Left lobe of liver (tissue), 2 donors: ENCODE measurements around the gene HDAC1. TPM values are rescaled to one million over a fixed set of nuclear protein-coding genes. Genes with fewer than 3 reads are reported as not detected.
"Not testable (repeated sequence)": the region's sequence is repeated elsewhere in the genome, so short reads cannot be mapped to it uniquely, and the experiment has no call there.

Experiments used
- ATAC-seq: fragments of 200-7000 bp; cut with Tn5 transposase; one replicate; pipeline ENCODE4 v1.9.1; 2020; ENCODE audit warnings: mild to moderate bottlenecking, moderate library complexity
- DNase-seq: peaks from one replicate; pipeline ENCODE4 v3.0.0-alpha.2; 2020; ENCODE audit warnings: low spot score
- total RNA-seq: library from RNA; stranded (reverse); gene quantifications from one replicate; pipeline ENCODE4 v1.2.1, GENCODE V29; 2021
- donor health status: DM: no; HTN: no; CAD: no; lungs with moderate emphysema.
- donor health status: DM: no; HTN: yes; CAD: no.

The HDAC1 gene
- total RNA-seq, 1 donor from 2014 or later = 29.8 TPM

GRCh38 chr1:32273391-32274208 lies 18.3 kb upstream of the HDAC1 start:
- DNase-seq (no peak), ATAC-seq (no peak)

GRCh38 chr1:32274646-32275340 lies 17.1 kb upstream of the HDAC1 start:
- ATAC-seq (no peak), DNase-seq (no peak)

- ATAC-seq (peak; percentile 14), DNase-seq (no peak)
These were observed 16.5 kb upstream of the HDAC1 start for GRCh38 chr1:32275424-32275823.

GRCh38 chr1:32276032-32276782 lies 15.7 kb upstream of the HDAC1 start:
- DNase-seq (no peak), ATAC-seq (no peak)

GRCh38 chr1:32284777-32285176 lies 7.1 kb upstream of the HDAC1 start:
- ATAC-seq, DNase-seq: not testable (repeated sequence)

GRCh38 chr1:32285658-32286057 lies 6.2 kb upstream of the HDAC1 start:
- DNase-seq = no peak
- ATAC-seq = no peak

GRCh38 chr1:32286763-32287162 lies 5.1 kb upstream of the HDAC1 start:
- DNase-seq (no peak), ATAC-seq (no peak)

- no peak for DNase-seq
- no peak for ATAC-seq
These were observed 2.6 kb upstream of the HDAC1 start for GRCh38 chr1:32289256-32289655.

GRCh38 chr1:32291145-32291707 lies 657 bp upstream of the HDAC1 start:
- DNase-seq (no peak), ATAC-seq (no peak)

GRCh38 chr1:32298211-32298610 lies 6.3 kb downstream of the HDAC1 start:
- ATAC-seq, DNase-seq: not testable (repeated sequence)

GRCh38 chr1:32299327-32299726 lies 7.4 kb downstream of the HDAC1 start:
- ATAC-seq (no peak), DNase-seq (no peak)

GRCh38 chr1:32303358-32303757 lies 11.5 kb downstream of the HDAC1 start:
- no peak for DNase-seq
- ATAC-seq = no peak

- no peak for ATAC-seq
- DNase-seq = no peak
These were observed 12.2 kb downstream of the HDAC1 start for GRCh38 chr1:32303997-32304622.

GRCh38 chr1:32305310-32305709 lies 13.4 kb downstream of the HDAC1 start:
- ATAC-seq = no peak
- no peak for DNase-seq

- no peak for ATAC-seq
- DNase-seq = no peak
These were observed 15.4 kb downstream of the HDAC1 start for GRCh38 chr1:32307324-32307723.

GRCh38 chr1:32309960-32310359 lies 18.1 kb downstream of the HDAC1 start:
- ATAC-seq (peak; percentile 96), DNase-seq (peak; percentile 56)

GRCh38 chr1:32311709-32312393 lies 20.0 kb downstream of the HDAC1 start:
- DNase-seq (no peak), ATAC-seq (no peak)

GRCh38 chr1:32316903-32317277 lies 25.0 kb downstream of the HDAC1 start:
- no peak for ATAC-seq
- no peak for DNase-seq

- no peak for DNase-seq
- ATAC-seq = no peak
These were observed 26.4 kb downstream of the HDAC1 start for GRCh38 chr1:32318127-32318869.
